Stimulated activated CD8-positive, alpha-beta memory T cell treated with anti-CD3 and anti-CD28 coated beads, Interleukin-15, amount 100 ng/mL, for 24 hours (primary cell): ENCODE data around the gene RHEB.
"Not testable (repeated sequence)": the region's sequence is repeated elsewhere in the genome, so short reads cannot be mapped to it uniquely, and the experiment has no call there.

Source experiments
- DNase-seq: peaks from one replicate; pipeline ENCODE4 v3.0.0-alpha.2; 2020; ENCODE audit warnings: low read depth

The RHEB gene

GRCh38 chr7:151519765-151520418, at the start of gene RHEB:
Gene RHEB (minus strand): TSS chr7:151519895. CDS start chr7:151519511, 384 bp downstream.
- peak; percentile 91 for DNase-seq

- DNase-seq = no peak
Measured at GRCh38 chr7:151566897-151567320, 47.2 kb upstream of the RHEB start.

- DNase-seq = no peak
Measured at GRCh38 chr7:151565541-151565940, 45.8 kb upstream of the RHEB start.

- no peak for DNase-seq
Measured at GRCh38 chr7:151560243-151560642, 40.5 kb upstream of the RHEB start.

- no peak for DNase-seq
Measured at GRCh38 chr7:151559557-151560183, 40.0 kb upstream of the RHEB start.

GRCh38 chr7:151558575-151558974, 38.9 kb upstream of the RHEB start:
- no peak for DNase-seq

- DNase-seq = no peak
Measured at GRCh38 chr7:151556592-151556991, 36.9 kb upstream of the RHEB start.

- DNase-seq = no peak
Measured at GRCh38 chr7:151553356-151553755, 33.7 kb upstream of the RHEB start.

GRCh38 chr7:151552352-151553028, 32.8 kb upstream of the RHEB start:
- no peak for DNase-seq

GRCh38 chr7:151551820-151552219, 32.1 kb upstream of the RHEB start:
- DNase-seq = no peak

- no peak for DNase-seq
Measured at GRCh38 chr7:151550656-151551286, 31.1 kb upstream of the RHEB start.

GRCh38 chr7:151549644-151550043, 29.9 kb upstream of the RHEB start:
- no peak for DNase-seq

- no peak for DNase-seq
Measured at GRCh38 chr7:151549083-151549482, 29.4 kb upstream of the RHEB start.

GRCh38 chr7:151544183-151544582, 24.5 kb upstream of the RHEB start:
- DNase-seq = no peak

GRCh38 chr7:151542606-151543130, 23.0 kb upstream of the RHEB start:
- no peak for DNase-seq

GRCh38 chr7:151541709-151542499, 22.2 kb upstream of the RHEB start:
- DNase-seq = no peak

GRCh38 chr7:151540146-151540545, 20.5 kb upstream of the RHEB start:
- no peak for DNase-seq

GRCh38 chr7:151539088-151539671, 19.5 kb upstream of the RHEB start:
- DNase-seq = no peak

GRCh38 chr7:151537818-151538561, 18.3 kb upstream of the RHEB start:
- DNase-seq = no peak

- not testable (repeated sequence) for DNase-seq
Measured at GRCh38 chr7:151536178-151536577, 16.5 kb upstream of the RHEB start.

- no peak for DNase-seq
Measured at GRCh38 chr7:151529842-151530241, 10.1 kb upstream of the RHEB start.
